ENCODE measurements around the gene RDH5.

GRCh38 chr12:55746174-55746912 is 26.1 kb downstream of the RDH5 start:
- no peak for TF ChIP-seq POLR2AphosphoS5 (IDR thresholded peaks at IDR 0.05)
- TF ChIP-seq, protein P1, sequence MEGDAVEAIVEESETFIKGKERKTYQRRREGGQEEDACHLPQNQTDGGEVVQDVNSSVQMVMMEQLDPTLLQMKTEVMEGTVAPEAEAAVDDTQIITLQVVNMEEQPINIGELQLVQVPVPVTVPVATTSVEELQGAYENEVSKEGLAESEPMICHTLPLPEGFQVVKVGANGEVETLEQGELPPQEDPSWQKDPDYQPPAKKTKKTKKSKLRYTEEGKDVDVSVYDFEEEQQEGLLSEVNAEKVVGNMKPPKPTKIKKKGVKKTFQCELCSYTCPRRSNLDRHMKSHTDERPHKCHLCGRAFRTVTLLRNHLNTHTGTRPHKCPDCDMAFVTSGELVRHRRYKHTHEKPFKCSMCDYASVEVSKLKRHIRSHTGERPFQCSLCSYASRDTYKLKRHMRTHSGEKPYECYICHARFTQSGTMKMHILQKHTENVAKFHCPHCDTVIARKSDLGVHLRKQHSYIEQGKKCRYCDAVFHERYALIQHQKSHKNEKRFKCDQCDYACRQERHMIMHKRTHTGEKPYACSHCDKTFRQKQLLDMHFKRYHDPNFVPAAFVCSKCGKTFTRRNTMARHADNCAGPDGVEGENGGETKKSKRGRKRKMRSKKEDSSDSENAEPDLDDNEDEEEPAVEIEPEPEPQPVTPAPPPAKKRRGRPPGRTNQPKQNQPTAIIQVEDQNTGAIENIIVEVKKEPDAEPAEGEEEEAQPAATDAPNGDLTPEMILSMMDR (IDR thresholded peaks at IDR 0.05): no peak
